Skeletal muscle tissue (tissue), 4 donors: ENCODE results near the gene ACSF3. TPM values are rescaled to one million over a fixed set of nuclear protein-coding genes. Genes with fewer than 3 reads are reported as not detected.

Experiments used
- H3K27ac ChIP-seq: one replicate; pipeline ENCODE4 v1.7.0; 2013; ENCODE audit warnings: mild to moderate bottlenecking, low read depth, low read length, inconsistent platforms
- H3K27me3 ChIP-seq, 3 donors: one replicate each; pipeline ENCODE4 v1.7.0; 2013; ENCODE audit warnings: low read length in 3 of 3; ENCODE audit not compliant: control insufficient read depth in 3 of 3, insufficient read depth in 3 of 3
- H3K36me3 ChIP-seq, 3 donors: one replicate each; pipeline ENCODE4 v1.7.0; 2013; ENCODE audit warnings: low read length in 3 of 3; ENCODE audit not compliant: control insufficient read depth in 3 of 3, insufficient read depth in 3 of 3
- H3K4me1 ChIP-seq, 3 donors: one replicate each; pipeline ENCODE4 v1.7.0; 2013; ENCODE audit warnings: low read length in 3 of 3, mild to moderate bottlenecking in 3 of 3; ENCODE audit not compliant: control insufficient read depth in 3 of 3, insufficient read depth in 3 of 3
- H3K4me3 ChIP-seq, 3 donors: one replicate each; pipeline ENCODE4 v1.7.0; 2013; ENCODE audit warnings: low read length in 3 of 3
- H3K9ac ChIP-seq, 3 donors: one replicate each; pipeline ENCODE4 v1.7.0; 2013; ENCODE audit warnings: low read length in 3 of 3, mild to moderate bottlenecking in 3 of 3, moderate library complexity in 2 of 3, low read depth in 1 of 3
- H3K9me3 ChIP-seq, 3 donors: one replicate each; pipeline ENCODE4 v1.7.0; 2013; ENCODE audit warnings: low read length in 3 of 3; ENCODE audit not compliant: control insufficient read depth in 3 of 3
- total RNA-seq: library from RNA; depleted of rRNA; stranded (reverse); fragments of >200 nt; gene quantifications from one replicate; pipeline ENCODE4 v1.2.3, GENCODE V29; 2014
- donor health status: Osteomylitis.

Gene ACSF3
- total RNA-seq, 1 donor from 2014 or later: 12.5 TPM

DNA sequence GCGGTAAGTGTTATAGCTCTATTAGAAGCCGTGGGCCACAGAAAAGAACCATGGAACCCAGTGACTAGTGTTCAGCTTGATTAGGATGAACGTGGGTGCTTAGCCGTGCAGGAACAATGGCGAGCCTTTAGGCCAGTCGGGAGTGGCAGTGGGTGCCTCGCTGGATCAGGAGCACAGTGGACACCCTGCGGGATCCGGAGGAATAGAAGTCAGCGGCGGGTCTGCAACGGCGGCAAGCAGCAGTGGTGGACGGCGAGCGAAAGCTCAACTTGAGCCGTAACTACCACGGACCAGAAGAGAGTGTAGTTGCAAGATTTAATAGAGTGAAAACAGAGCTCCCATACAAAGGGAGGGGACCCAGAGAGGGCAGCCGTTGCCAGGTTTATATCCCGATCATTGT lies 40.6 kb downstream of the ACSF3 start:
- H3K9me3 ChIP-seq: no peaks in the 10 kb centered on the region
- no peaks in the 10 kb centered on the region for H3K27me3 ChIP-seq
- no peak overlapping the region for H3K4me3 ChIP-seq
- H3K27ac ChIP-seq: no peak overlapping the region
- H3K36me3 ChIP-seq: peaks cover 21 to 31% (median 25%) of the 10 kb centered on the region in 3 donors
- no peak overlapping the region for H3K9ac ChIP-seq
- no peaks in the 10 kb centered on the region for H3K4me1 ChIP-seq

DNA sequence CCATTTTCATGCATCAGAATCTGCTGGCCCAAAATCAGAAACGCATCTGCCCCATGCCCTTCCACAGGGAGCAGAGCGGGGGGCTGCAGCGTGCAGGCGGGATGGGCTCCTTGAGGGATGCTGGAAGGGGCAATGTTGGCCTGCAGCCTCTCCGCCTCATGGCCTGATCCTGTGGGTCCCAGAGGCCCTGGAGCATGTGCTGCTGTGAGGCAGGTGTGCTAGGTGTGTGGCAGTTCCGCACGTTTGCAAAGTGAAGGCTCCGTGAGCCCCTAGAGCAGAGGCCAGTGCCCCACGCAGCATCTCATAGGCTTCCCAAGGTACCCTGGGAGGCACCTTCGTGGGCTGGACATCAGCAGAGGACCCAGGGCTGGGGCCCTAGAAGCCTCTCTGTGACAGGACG lies 41.5 kb downstream of the ACSF3 start:
- H3K36me3 ChIP-seq: peaks cover 21 to 31% (median 29%) of the 10 kb centered on the region in 3 donors
- H3K4me3 ChIP-seq: no peak overlapping the region
- H3K9ac ChIP-seq: no peak overlapping the region
- no peaks in the 10 kb centered on the region for H3K27me3 ChIP-seq
- no peaks in the 10 kb centered on the region for H3K9me3 ChIP-seq
- H3K27ac ChIP-seq: no peak overlapping the region
- no peaks in the 10 kb centered on the region for H3K4me1 ChIP-seq

DNA sequence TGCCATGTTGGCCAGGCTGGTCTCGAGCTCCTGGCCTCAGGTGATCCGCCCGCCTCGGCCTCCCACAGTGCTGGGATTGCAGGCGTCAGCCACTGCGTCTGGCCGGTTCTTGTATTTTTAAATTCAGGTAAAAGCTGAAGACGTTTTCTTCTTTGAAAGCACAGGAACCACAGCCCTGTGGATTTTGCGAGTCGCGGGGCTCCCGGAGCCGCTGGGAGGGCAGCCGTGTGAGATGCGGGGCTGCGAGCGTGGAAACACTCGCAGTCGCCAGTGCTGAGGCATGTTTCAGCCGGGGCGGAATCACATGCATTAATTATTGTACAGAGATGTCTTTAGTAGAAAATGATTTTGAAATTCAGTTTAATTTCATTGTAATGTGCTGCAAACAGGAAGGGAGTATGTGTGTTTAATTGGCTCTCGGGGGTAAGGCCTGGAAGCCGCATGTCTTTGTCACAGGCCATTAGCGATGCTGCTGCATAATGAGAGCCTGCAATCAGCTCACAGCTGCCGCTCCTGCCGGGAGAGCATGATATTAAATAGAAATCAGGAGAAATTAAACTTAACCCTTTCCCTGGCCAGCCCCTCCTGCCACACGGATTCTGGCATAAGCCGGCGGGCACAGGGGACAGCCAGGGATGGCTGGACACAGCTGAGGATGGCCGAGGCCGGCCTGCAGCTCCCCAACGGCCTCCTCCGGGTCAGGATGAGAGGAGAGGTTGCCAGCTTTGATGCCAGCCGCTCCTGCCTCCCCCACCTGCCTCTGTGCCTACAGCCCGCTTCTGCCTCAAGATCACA lies 42.5 kb downstream of the ACSF3 start:
- no peak overlapping the region for H3K27ac ChIP-seq
- H3K4me1 ChIP-seq: no peaks in the 10 kb centered on the region
- no peaks in the 10 kb centered on the region for H3K27me3 ChIP-seq
- peaks cover 21 to 38% (median 34%) of the 10 kb centered on the region in 3 donors for H3K36me3 ChIP-seq
- no peak overlapping the region for H3K4me3 ChIP-seq
- H3K9me3 ChIP-seq: no peaks in the 10 kb centered on the region
- H3K9ac ChIP-seq: no peak overlapping the region

DNA sequence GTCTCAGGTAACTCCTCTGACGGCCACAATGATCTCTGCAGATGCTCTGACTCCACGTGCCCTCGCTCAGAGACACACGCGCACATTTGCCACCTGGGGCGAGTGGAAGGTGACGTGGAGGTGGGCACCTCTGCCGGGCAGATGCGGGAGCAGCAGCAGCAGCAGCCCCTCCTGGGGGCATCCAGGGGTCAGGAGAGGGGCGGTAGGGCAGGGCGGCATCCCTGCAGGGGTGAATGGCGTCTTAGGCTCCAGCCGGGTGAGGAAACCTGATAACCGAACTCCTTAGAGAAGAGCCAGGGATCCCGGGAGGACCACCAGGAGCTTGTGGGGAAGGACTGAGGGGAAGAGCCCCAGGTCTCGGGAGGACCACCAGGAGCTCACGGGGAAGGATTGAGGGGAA lies 43.3 kb downstream of the ACSF3 start:
- no peaks in the 10 kb centered on the region for H3K9me3 ChIP-seq
- peaks cover 25 to 42% (median 39%) of the 10 kb centered on the region in 3 donors for H3K36me3 ChIP-seq
- H3K4me1 ChIP-seq: no peaks in the 10 kb centered on the region
- H3K27ac ChIP-seq: no peak overlapping the region
- H3K9ac ChIP-seq: no peak overlapping the region
- H3K27me3 ChIP-seq: no peaks in the 10 kb centered on the region
- no peak overlapping the region for H3K4me3 ChIP-seq

DNA sequence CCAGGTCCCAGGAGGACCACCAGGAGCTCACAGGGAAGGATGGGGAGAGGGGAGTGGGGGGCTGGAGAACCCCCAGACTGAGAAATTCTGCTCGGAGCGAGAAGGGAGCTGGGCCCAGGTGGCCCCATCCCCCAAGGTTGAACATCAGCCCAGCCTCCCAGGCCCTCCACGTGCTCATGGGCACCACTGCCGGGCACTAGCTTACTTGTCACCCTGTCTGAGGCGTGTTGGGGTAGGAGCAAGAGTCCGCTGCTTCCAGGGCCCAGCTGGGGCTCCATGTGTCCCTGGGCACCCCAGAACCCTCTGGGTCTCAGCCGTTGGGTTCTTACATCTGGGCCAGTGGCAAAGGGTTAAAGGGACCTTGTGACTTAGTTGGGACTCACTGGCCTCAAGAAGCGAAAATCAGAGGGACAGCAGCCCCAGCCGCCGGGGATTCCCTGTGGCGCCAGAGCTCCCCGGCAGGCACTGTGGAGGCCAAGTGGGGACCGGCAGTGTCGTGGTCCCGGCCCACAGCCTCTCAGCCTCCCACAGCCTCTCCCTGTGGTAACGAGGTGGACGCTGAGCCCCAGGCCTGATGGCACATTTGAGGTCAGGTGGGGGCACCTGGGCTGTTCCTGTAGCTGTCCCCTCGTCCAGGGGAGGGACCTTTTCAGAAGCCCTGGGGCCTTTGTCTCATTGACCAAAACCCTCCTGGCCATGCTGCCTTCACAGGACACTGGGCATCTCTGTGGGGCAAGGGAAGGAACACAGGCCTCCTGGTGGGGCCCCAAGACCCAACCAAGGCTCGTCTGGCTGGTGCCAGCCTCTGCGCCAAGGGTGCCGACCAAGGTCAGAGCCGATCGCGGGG lies 44.2 kb downstream of the ACSF3 start:
- Histone ChIP-seq H3K4me1 (no peaks in the 10 kb centered on the region), H3K27ac (no peak overlapping the region), H3K9ac (no peak overlapping the region), H3K9me3 (no peaks in the 10 kb centered on the region), H3K4me3 (no peak overlapping the region), H3K36me3 (peaks cover 29 to 48% (median 44%) of the 10 kb centered on the region in 3 donors), H3K27me3 (no peaks in the 10 kb centered on the region)

DNA sequence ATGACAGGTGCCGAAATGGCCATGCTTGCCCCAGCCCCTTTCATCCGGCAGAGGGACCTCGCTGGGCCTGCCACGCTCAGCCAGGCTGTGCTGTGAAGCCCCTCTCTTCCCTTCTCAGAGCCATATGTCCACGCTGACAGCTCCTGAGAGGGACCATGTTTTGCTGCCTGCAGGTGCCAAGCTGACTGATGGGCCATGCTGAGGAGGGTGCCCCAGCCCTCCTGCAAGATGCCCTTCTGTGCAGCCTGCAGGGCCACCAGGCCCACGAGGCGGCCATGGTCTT lies 44.8 kb downstream of the ACSF3 start:
- Histone ChIP-seq H3K27ac (no peak overlapping the region), H3K9ac (no peak overlapping the region), H3K9me3 (no peaks in the 10 kb centered on the region), H3K36me3 (peaks cover 28 to 47% (median 43%) of the 10 kb centered on the region in 3 donors), H3K4me3 (no peak overlapping the region), H3K4me1 (no peaks in the 10 kb centered on the region), H3K27me3 (no peaks in the 10 kb centered on the region)

DNA sequence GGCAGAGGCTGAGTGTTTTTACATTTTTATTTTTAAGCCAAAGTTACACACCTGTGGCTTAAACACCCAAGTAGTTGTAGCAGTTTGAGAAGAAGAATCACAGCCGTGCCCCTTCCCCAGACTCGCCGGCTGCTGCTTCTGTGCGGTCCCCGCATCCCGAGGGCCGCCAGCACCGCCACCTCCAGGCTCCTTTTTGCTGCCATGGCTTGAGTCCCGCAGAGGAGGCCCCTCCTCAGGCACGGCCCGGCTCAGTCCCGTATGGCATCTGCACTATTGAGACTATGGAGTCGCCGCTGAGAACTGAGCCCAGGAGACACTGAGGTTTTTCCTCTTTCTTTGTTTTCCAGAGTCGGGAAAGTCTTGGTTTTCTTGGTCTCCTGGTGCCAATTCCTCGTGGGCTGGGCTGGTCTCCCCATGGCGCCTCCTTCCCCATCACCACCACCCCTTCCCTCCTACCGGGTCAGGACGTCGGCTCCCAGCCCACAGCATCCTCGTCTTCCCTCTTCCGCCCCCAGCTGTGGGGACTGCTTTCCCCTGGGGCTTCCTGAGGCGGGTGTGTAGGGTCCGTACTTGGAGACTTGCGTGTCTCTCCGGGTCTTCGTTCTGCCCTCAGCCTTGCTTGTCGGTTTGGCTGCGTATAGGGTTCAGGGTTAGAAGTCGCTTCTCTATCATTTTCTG lies 45.3 kb downstream of the ACSF3 start:
- no peak overlapping the region for H3K9ac ChIP-seq
- H3K4me3 ChIP-seq: no peak overlapping the region
- H3K27me3 ChIP-seq: no peaks in the 10 kb centered on the region
- no peaks in the 10 kb centered on the region for H3K9me3 ChIP-seq
- peaks cover 24 to 45% (median 38%) of the 10 kb centered on the region in 3 donors for H3K36me3 ChIP-seq
- H3K4me1 ChIP-seq: no peaks in the 10 kb centered on the region
- H3K27ac ChIP-seq: no peak overlapping the region

DNA sequence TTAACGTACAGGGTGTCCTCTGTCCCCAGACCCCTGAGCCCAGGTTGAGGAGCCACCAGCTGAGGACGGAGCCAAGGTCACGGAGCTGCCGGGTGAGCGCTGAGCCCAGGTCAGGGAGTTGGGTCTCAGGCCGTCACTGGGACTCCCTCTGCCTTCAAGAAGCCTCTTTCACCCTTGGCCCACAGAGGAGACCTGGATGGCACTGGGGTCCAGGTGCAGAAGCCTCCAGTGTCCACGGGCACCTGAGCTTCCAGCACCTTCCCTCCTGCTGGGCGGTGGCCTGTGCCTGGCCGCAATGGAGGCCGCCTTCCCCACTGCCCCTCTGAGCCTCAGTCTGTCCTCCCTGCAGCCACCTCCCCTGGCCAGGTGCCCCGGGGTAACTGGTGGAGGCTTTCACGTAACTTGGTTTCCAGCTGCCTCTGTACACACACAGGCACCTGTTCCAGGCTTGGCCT lies 46.3 kb downstream of the ACSF3 start:
- Histone ChIP-seq H3K9ac (no peak overlapping the region), H3K4me1 (no peaks in the 10 kb centered on the region), H3K4me3 (no peak overlapping the region), H3K36me3 (peaks cover 19 to 40% (median 34%) of the 10 kb centered on the region in 3 donors), H3K27ac (no peak overlapping the region), H3K27me3 (no peaks in the 10 kb centered on the region), H3K9me3 (no peaks in the 10 kb centered on the region)

DNA sequence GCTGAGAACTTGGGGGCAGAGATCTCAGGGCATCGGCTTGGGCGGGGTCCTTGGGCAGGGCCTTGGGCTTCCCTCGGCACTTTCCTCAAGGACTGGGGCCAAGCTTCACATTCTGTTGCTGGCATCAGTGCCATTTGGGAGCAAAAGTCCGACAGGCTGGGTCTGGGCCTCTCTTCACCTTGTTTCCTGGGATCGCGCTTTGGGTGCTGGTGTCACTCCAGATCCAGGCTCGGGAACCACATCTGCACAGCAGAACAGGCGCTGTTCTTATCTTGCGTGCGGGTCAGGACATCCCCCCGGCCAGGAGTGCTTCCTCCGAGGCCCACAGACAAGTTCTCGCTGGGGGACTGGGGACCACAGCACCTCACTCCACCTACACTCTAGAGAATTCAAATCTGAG lies 46.7 kb downstream of the ACSF3 start:
- no peak overlapping the region for H3K27ac ChIP-seq
- peaks cover 16 to 37% (median 34%) of the 10 kb centered on the region in 3 donors for H3K36me3 ChIP-seq
- no peak overlapping the region for H3K4me3 ChIP-seq
- H3K9me3 ChIP-seq: no peaks in the 10 kb centered on the region
- no peaks in the 10 kb centered on the region for H3K27me3 ChIP-seq
- H3K9ac ChIP-seq: no peak overlapping the region
- H3K4me1 ChIP-seq: no peaks in the 10 kb centered on the region
